ENCODE measurements around the gene KCTD21. TPM values are rescaled to one million over a fixed set of nuclear protein-coding genes. Genes with fewer than 3 reads are reported as not detected.

The KCTD21 gene
- total and polyA plus RNA-seq, 10 of the 15 experiments (the other 5 are each of a cell fraction or from before 2014, with no cell fraction given): 0.63 to 5.4 (median 3.6) TPM

GRCh38 chr11:78158987-78159652 is 29.3 kb downstream of the KCTD21 start (continued):
- TF ChIP-seq NKRF (conservative IDR thresholded peaks at IDR 0.05) (no peak), MXI1 (IDR thresholded peaks at IDR 0.05; ENCODE audit: low read depth, low read length) (no peak), NR2F1 (conservative IDR thresholded peaks at IDR 0.05) (no peak), STAT1 (conservative IDR thresholded peaks at IDR 0.05) (no peak), RCOR1 (conservative IDR thresholded peaks at IDR 0.05; ENCODE audit: low read depth, low read length) (no peak), JUND (IDR thresholded peaks at IDR 0.05; ENCODE audit: low read depth, low read length) (no peak), GATAD2B (conservative IDR thresholded peaks at IDR 0.05; ENCODE audit: low read depth) (no peak), ZNF384 (IDR thresholded peaks at IDR 0.05; ENCODE audit: borderline replicate concordance, low read depth, low read length) (no peak), PKNOX1 (IDR thresholded peaks at IDR 0.05) (no peak)

All from GM12878 (cell line).